Keratinocyte (primary cell): ENCODE measurements around the gene PCCA. TPM values are rescaled to one million over a fixed set of nuclear protein-coding genes. Genes with fewer than 3 reads are reported as not detected.

Source experiments
- DNase-seq: peaks from one replicate; pipeline ENCODE4 v3.0.0-alpha.2; 2011; ENCODE audit warnings: low read depth, missing footprints, low spot score
- FAIRE-seq: peaks from 2 replicates; lab custom pipeline; 2011; peaks lifted over from hg19 to GRCh38; lab: Jason Lieb, UNC
- H2AFZ ChIP-seq: 2 replicates; pipeline ENCODE4 v1.6.0; 2012; ENCODE audit warnings: low read length, control low read depth, inconsistent platforms; ENCODE audit not compliant: control insufficient read depth
- H3K27ac ChIP-seq: 2 replicates; pipeline ENCODE4 v1.5.1; 2011; ENCODE audit warnings: low read length; ENCODE audit not compliant: control insufficient read depth, insufficient read depth
- H3K27me3 ChIP-seq: 3 replicates; pipeline ENCODE4 v1.6.0; 2011; ENCODE audit warnings: low read length; ENCODE audit not compliant: control insufficient read depth, insufficient read depth; ENCODE audit errors: extremely low read depth
- H3K36me3 ChIP-seq, 2 experiments: 2 replicates in 1 of 2; 3 replicates in 1 of 2; pipeline ENCODE4 v1.5.1; 2011; ENCODE audit warnings: low read length in 2 of 2, mild to moderate bottlenecking in 1 of 2; ENCODE audit not compliant: control insufficient read depth in 2 of 2, insufficient read depth in 2 of 2; ENCODE audit errors: extremely low read depth in 1 of 2
- H3K4me1 ChIP-seq: 3 replicates; pipeline ENCODE4 v1.5.1; 2011; ENCODE audit warnings: low read length; ENCODE audit not compliant: control insufficient read depth, insufficient read depth; ENCODE audit errors: extremely low read depth
- H3K4me2 ChIP-seq: 3 replicates; pipeline ENCODE4 v1.6.0; 2011; ENCODE audit warnings: low read depth, low read length; ENCODE audit not compliant: control insufficient read depth, insufficient read depth; ENCODE audit errors: extremely low read depth
- H3K4me3 ChIP-seq, 3 experiments: fragments of 200-600 bp in 1 of 3; sonication (generic) in 1 of 3; 2 replicates in 2 of 3; 3 replicates in 1 of 3; pipeline ENCODE4 v1.5.1; 2011 to 2016; ENCODE audit warnings: low read length in 3 of 3, mild to moderate bottlenecking in 3 of 3, control low read depth in 2 of 3, inconsistent platforms in 1 of 3, low read depth in 1 of 3, mixed read lengths in 1 of 3, mixed run types in 1 of 3, moderate library complexity in 1 of 3; ENCODE audit not compliant: control insufficient read depth in 2 of 3, insufficient read depth in 2 of 3; ENCODE audit errors: extremely low read depth in 1 of 3
- H3K79me2 ChIP-seq: 2 replicates; pipeline ENCODE4 v1.6.0; 2012; ENCODE audit warnings: low read length; ENCODE audit not compliant: control insufficient read depth, insufficient read depth
- H3K9ac ChIP-seq: 3 replicates; pipeline ENCODE4 v1.6.0; 2011; ENCODE audit warnings: low read length; ENCODE audit not compliant: control insufficient read depth, insufficient read depth; ENCODE audit errors: extremely low read depth
- H3K9me1 ChIP-seq: 3 replicates; pipeline ENCODE4 v1.6.0; 2011; ENCODE audit warnings: low read length; ENCODE audit not compliant: control insufficient read depth, insufficient read depth; ENCODE audit errors: extremely low read depth
- H3K9me3 ChIP-seq: 2 replicates; pipeline ENCODE4 v1.5.1; 2012; ENCODE audit warnings: low read depth, low read length; ENCODE audit not compliant: control insufficient read depth
- H4K20me1 ChIP-seq: 3 replicates; pipeline ENCODE4 v1.6.0; 2011; ENCODE audit warnings: low read length; ENCODE audit not compliant: control insufficient read depth, insufficient read depth; ENCODE audit errors: extremely low read depth
- CTCF ChIP-seq, 3 experiments: IDR thresholded peaks in 1 of 3; conservative IDR thresholded peaks in 1 of 3; optimal IDR thresholded peaks in 1 of 3; 2 replicates in 2 of 3; 3 replicates in 1 of 3; pipeline versions ENCODE3 to v1.5.1; 2011; ENCODE audit warnings: low read length in 3 of 3, mild to moderate bottlenecking in 3 of 3, moderate library complexity in 2 of 3, control low read depth in 1 of 3, inconsistent platforms in 1 of 3; ENCODE audit not compliant: insufficient read depth in 2 of 3; ENCODE audit errors: extremely low read depth in 1 of 3
- EZH2 ChIP-seq: IDR thresholded peaks from one replicate; pipeline ENCODE4 v1.6.1; 2012; ENCODE audit warnings: inconsistent platforms, mild to moderate bottlenecking, low read length, moderate library complexity
- dilution Hi-C: fragments of 300-500 bp; cut with MboI; formaldehyde crosslinking; loops from one replicate; pipeline ENCODE4 v1.7.0; 2020; ENCODE audit warnings: low sequenced_read_pairs; ENCODE audit not compliant: extremely low pct_ligation_motif_present
- polyA plus RNA-seq, 5 experiments: library from polyadenylated mRNA; depleted of rRNA in 3 of 5; stranded (reverse) in 3 of 5; stranded (forward) in 1 of 5; unstranded in 1 of 5; fragments of >200 nt; gene quantifications; 1 replicate in 1 of 5; 2 replicates in 3 of 5; 3 replicates in 1 of 5; pipeline versions ENCODE4 v1.2.1 to v1.2.3, GENCODE V29; 2011 to 2012; ENCODE audit warnings: missing spikeins in 2 of 5, low read depth in 1 of 5, low replicate concordance in 1 of 5

Gene PCCA
- polyA plus RNA-seq, 1 donor (not counting 4 experiments of a cell fraction or from before 2014, with no cell fraction given), result 8.1 TPM

- H3K4me2 ChIP-seq, result no peak overlapping the region
- DNase-seq, result no peak
- no peaks in the 10 kb centered on the region for H4K20me1 ChIP-seq
- no peaks in the 10 kb centered on the region for H3K36me3 ChIP-seq
- no peak overlapping the region for H3K27ac ChIP-seq
- no peak overlapping the region for H3K4me3 ChIP-seq
- no peak overlapping the region for H2AFZ ChIP-seq
- no peak for TF ChIP-seq CTCF (optimal IDR thresholded peaks at IDR 0.05 in 1 of 3, IDR thresholded peaks at IDR 0.05 in 1 of 3, conservative IDR thresholded peaks at IDR 0.05 in 1 of 3; ENCODE audit: extremely low read depth in 1 of 3, insufficient read depth in 2 of 3, low read length in 3 of 3)
- TF ChIP-seq EZH2, result no peak
- H3K9ac ChIP-seq, result no peak overlapping the region
- H3K9me1 ChIP-seq, result no peaks in the 10 kb centered on the region
- FAIRE-seq, result no peak
- no peaks in the 10 kb centered on the region for H3K79me2 ChIP-seq
- H3K9me3 ChIP-seq, result no peaks in the 10 kb centered on the region
- dilution Hi-C loops, result no loop called here
- no peaks in the 10 kb centered on the region for H3K27me3 ChIP-seq
- H3K4me1 ChIP-seq, result peaks cover 4% of the 10 kb centered on the region
Measured at GRCh38 chr13:100459747-100460146, 370.9 kb downstream of the PCCA start.

DNA sequence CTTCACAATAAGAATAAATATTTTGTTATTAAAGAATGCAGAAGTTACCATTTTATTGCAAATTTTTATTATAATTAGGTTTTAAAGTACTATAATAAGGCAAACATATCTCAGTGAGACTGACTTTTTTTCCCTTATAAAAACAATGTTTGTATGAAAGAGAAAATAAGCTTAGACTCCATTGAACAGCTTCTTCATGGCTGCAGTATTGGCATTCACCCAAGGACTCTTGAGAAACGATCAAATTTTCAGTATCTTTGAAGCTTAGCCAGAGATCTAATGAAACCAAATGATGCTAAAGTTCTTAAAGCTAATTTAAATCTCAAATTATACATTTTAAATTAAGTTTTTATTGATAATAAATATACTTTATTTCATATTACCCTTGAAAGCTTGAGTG, 371.4 kb downstream of the PCCA start:
- no peaks in the 10 kb centered on the region for H3K27me3 ChIP-seq
- H3K9ac ChIP-seq, result no peak overlapping the region
- no peak overlapping the region for H3K4me3 ChIP-seq
- no peak for TF ChIP-seq CTCF (optimal IDR thresholded peaks at IDR 0.05 in 1 of 3, IDR thresholded peaks at IDR 0.05 in 1 of 3, conservative IDR thresholded peaks at IDR 0.05 in 1 of 3; ENCODE audit: extremely low read depth in 1 of 3, insufficient read depth in 2 of 3, low read length in 3 of 3)
- no peak for TF ChIP-seq EZH2
- H3K9me1 ChIP-seq, result no peaks in the 10 kb centered on the region
- no peak overlapping the region for H2AFZ ChIP-seq
- no peaks in the 10 kb centered on the region for H3K79me2 ChIP-seq
- DNase-seq (no peak), FAIRE-seq (no peak)
- no peaks in the 10 kb centered on the region for H3K36me3 ChIP-seq
- H3K4me2 ChIP-seq, result no peak overlapping the region
- dilution Hi-C loops, result no loop called here
- no peaks in the 10 kb centered on the region for H3K9me3 ChIP-seq
- H3K4me1 ChIP-seq, result no peaks in the 10 kb centered on the region
- H3K27ac ChIP-seq, result no peak overlapping the region
- H4K20me1 ChIP-seq, result no peaks in the 10 kb centered on the region
